Activated CD8-positive, alpha-beta memory T cell treated with anti-CD3 and anti-CD28 coated beads, Interleukin-2, amount 10 ng/mL, durations not matched to agents 7 days and 5 days (primary cell): ENCODE results near the gene BAD. TPM values are rescaled to one million over a fixed set of nuclear protein-coding genes. Genes with fewer than 3 reads are reported as not detected.

Source experiments
- ATAC-seq: fragments of 150-1000 bp; cut with Tn5 transposase; one replicate; pipeline ENCODE4 v1.10.0; 2021; ENCODE audit warnings: moderate library complexity
- CTCF ChIA-PET: fragments of 350-600 bp; sonication (Branson Sonifier 250); formaldehyde crosslinking; loops from one replicate; lab custom pipeline; 2021; ENCODE audit warnings: antibody characterized with exemption; lab: Charles Lee
- DNase-seq: peaks from one replicate; pipeline ENCODE4 v3.0.0-alpha.2; 2020
- H3K27ac Mint-ChIP-seq: one replicate; pipeline ENCODE4 v1.8.0; 2021; ENCODE audit warnings: mild to moderate bottlenecking, mixed read lengths
- H3K27me3 Mint-ChIP-seq: one replicate; pipeline ENCODE4 v1.8.0; 2021; ENCODE audit warnings: mixed read lengths
- H3K36me3 Mint-ChIP-seq: one replicate; pipeline ENCODE4 v1.8.0; 2021; ENCODE audit warnings: mild to moderate bottlenecking, mixed read lengths
- H3K4me1 Mint-ChIP-seq: one replicate; pipeline ENCODE4 v1.8.0; 2021; ENCODE audit warnings: mixed read lengths
- H3K4me3 Mint-ChIP-seq: one replicate; pipeline ENCODE4 v1.8.0; 2021; ENCODE audit warnings: mild to moderate bottlenecking, moderate library complexity, mixed read lengths
- H3K9me3 Mint-ChIP-seq: one replicate; pipeline ENCODE4 v1.8.0; 2022; ENCODE audit warnings: low read depth, mixed read lengths
- total RNA-seq, 2 experiments: library from RNA; stranded (reverse); gene quantifications; one replicate each; pipeline ENCODE4 v1.2.3, GENCODE V29; 2021

BAD gene
- total RNA-seq, 2 experiments from 2014 or later: 35.6 to 36.1 TPM

DNA sequence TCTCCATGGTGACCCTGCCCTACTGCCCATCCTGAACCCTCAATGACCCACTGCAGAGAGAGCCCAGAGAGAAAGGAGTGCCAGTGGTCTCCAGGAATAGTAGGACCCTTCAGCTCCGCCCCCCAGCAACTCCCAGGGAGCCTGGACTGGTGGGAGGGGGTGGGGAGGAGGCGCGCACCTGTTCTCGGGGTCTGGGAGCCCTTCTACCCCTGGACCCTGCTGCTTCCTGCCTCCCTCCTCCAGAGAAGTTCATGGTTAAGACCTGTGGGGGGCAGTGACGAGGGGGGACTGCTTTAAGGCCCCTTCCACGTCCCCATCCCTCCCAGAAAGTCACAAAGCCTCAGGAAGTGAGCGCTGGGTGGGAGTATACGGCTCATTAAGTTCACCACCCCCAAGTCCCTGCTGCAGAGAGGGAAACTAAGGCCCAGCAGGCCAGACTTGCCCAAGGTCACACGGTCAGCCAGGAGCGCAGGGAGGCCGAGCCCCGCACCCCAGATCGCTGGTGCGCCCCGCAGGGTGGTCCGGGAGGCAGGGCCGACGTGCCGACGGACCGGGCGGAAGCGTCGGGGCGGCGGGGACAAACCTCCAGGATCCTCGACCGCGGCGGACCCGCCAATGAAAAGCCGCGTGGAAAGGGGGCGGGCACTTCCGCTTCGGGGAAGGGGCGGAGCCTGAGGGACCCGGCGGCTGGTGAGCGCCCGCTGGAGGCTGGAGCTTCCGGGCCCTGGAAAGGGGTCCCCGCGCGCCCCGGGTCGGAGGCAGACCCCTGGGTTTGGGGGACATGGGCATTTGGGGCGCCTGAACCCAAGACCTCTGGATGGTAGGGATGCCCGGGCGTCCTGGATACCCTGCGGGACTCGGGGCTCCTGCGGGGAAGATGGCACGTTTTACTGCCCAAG lies 58.6 kb downstream of the BAD start, which contains the start of the genes NUDT22 and TRPT1:
Gene NUDT22, plus strand, starts transcription at position 667 of the 899 bp plus-strand sequence. CDS start 379 bp downstream, outside the sequence.
Gene TRPT1, minus strand, starts transcription at position 579 of the 899 bp plus-strand sequence. Its CDS starts 326 bp downstream, at position 253.
- DNase-seq (peak; percentile 96), ATAC-seq (peak; percentile 71)
- peak within 1 kb of the TSS; percentile 90 for H3K27ac Mint-ChIP-seq
- H3K27me3 Mint-ChIP-seq: no peaks in the 10 kb centered on the region
- peaks cover 6% of the 10 kb centered on the region for H3K36me3 Mint-ChIP-seq
- H3K9me3 Mint-ChIP-seq: no peaks in the 10 kb centered on the region
- H3K4me1 Mint-ChIP-seq: peaks cover 35% of the 10 kb centered on the region
- peak within 1 kb of the TSS; percentile 87 for H3K4me3 Mint-ChIP-seq
- CTCF ChIA-PET: interaction anchor here (0.8 to 3.4 kb wide), 17 partner anchors 11 to 1440 kb away, joined by 3 to 36 read pairs (median 6); partner anchors contain the start of genes CCDC88B, ESRRA, FERMT3 and FKBP2

DNA sequence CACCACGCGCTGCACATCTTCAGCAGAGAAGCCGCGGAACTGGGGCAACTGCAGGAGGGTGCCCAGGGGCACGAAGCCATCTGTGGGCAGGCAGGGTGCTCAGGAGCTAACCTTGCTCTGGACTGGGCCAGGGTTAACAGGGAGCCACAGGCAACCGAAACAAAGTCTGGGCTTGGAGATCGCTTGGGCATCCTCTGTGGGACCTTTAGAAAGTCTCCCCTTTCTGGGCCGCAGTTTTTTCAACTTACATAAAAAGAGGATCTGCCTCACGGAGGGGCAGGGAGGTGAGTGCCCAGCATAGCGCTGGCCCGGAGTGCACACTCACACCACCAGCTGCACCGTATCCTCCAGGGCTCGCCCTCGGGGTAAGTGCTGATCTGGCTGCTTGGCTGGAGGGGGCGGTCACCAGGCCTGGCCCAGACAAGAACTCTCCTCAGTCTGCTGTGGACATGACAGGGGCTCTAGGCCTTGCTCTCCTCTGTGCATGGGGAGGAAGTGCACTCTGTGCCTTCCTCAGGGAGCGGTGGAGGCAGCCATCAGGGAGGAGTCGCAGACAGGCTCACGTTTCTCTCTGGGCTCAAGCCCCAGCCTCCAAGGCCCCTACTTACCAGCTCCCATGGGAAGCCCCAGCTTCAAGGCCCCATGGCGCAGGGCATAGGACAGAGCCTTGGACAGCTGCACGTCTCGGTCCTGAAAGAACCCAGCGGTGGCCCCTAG lies 59.4 kb downstream of the BAD start:
- no peak for ATAC-seq
- H3K27me3 Mint-ChIP-seq: no peaks in the 10 kb centered on the region
- H3K9me3 Mint-ChIP-seq: no peaks in the 10 kb centered on the region
- H3K27ac Mint-ChIP-seq: peak overlapping the region; percentile 90
- H3K4me1 Mint-ChIP-seq: peaks cover 35% of the 10 kb centered on the region
- H3K4me3 Mint-ChIP-seq: peak overlapping the region; percentile 87
- no peak for DNase-seq
- CTCF ChIA-PET: interaction anchor here (1.5 to 3.4 kb wide), 5 partner anchors 17 to 78 kb away, joined by 8 to 36 read pairs (median 16); partner anchors contain the start of genes ESRRA, FERMT3 and PPP1R14B
- H3K36me3 Mint-ChIP-seq: peaks cover 8% of the 10 kb centered on the region

DNA sequence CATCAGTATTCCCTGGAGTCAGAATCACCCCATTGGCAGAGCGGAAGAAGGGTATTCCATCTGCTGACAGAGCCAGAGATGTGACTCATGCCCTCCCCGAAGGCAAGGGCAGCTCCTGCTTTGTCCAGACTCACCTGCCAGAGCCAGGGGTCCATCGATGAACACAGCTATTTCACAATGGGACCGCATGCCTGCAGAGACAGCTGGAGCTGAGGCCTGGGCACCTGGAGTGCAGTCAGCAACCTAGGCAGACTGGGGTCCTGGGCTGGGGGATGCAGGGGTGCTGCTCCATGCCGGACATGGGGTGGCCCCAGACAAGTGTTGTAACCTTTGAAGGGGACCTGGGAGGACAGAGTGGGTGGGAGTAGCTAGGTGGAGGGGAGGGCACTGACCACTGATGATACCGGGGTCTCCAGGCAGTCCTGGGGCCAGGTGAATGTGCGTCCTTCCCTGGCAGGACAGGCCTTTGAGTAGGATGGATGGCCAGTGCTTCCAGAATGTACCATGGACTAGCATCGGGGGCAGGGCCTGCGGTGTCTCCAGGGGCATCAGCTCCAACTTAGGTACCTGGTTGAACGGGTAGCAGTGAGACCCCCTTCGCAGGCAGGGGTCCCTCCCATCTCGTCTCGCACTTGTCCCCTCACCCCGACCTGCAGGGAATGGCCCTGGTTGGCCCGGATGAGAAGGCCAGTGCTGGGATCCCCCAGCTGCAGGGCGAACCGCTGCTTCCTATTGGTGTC lies 60.1 kb downstream of the BAD start:
- no peaks in the 10 kb centered on the region for H3K9me3 Mint-ChIP-seq
- peaks cover 29% of the 10 kb centered on the region for H3K4me1 Mint-ChIP-seq
- ATAC-seq (no peak), DNase-seq (no peak)
- CTCF ChIA-PET: interaction anchor here (1.2 to 3.4 kb wide), 5 partner anchors 16 to 80 kb away, joined by 3 to 36 read pairs (median 7); partner anchors contain the start of genes FERMT3 and PLCB3
- no peaks in the 10 kb centered on the region for H3K27me3 Mint-ChIP-seq
- peaks cover 9% of the 10 kb centered on the region for H3K36me3 Mint-ChIP-seq
- peak overlapping the region; percentile 90 for H3K27ac Mint-ChIP-seq
- peak overlapping the region; percentile 87 for H3K4me3 Mint-ChIP-seq

DNA sequence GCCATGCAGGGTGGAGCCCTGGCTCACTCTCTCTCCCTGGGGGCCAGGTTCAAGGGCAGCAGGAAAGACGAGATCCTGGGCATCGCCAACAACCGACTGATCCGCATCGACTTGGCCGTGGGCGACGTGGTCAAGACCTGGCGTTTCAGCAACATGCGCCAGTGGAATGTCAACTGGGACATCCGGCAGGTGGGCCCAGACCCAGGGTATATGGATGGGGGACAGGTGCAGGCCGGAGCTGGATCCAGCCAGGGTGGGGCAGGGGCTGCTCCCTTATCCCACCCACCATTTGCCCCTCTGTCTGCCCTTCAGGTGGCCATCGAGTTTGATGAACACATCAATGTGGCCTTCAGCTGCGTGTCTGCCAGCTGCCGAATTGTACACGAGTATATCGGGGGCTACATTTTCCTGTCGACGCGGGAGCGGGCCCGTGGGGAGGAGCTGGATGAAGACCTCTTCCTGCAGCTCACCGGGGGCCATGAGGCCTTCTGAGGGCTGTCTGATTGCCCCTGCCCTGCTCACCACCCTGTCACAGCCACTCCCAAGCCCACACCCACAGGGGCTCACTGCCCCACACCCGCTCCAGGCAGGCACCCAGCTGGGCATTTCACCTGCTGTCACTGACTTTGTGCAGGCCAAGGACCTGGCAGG lies 61.3 kb downstream of the BAD start:
- Mint-ChIP-seq H3K4me1 (peaks cover 22% of the 10 kb centered on the region), H3K27me3 (no peaks in the 10 kb centered on the region), H3K27ac (no peak overlapping the region), H3K36me3 (peaks cover 12% of the 10 kb centered on the region), H3K4me3 (no peak overlapping the region), H3K9me3 (no peaks in the 10 kb centered on the region)
- DNase-seq (no peak), ATAC-seq (no peak)
- CTCF ChIA-PET: interaction anchor here (0.7 to 1.8 kb wide), 5 partner anchors 17 to 81 kb away, joined by 3 to 7 read pairs (median 3); partner anchors contain the start of genes CATSPERZ, FERMT3 and PLCB3

DNA sequence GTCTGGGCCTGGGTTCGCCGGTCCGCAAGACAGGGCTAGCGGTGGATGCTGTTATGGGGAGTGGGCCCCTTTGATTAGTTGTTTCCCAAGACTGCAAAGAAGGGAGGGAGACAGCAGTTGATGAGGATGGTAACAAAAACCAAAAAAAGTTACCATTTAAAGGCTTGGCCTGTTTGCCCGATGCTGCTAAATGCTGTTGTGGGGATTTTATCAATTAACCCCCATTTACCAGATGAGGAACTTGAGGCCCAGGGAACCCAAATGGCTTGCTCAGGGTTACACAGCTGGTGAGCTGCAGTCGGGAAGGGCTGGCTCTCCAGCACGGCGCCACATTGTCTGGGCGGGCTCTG lies 61.8 kb downstream of the BAD start:
- Mint-ChIP-seq H3K27ac (no peak overlapping the region), H3K36me3 (peaks cover 14% of the 10 kb centered on the region), H3K4me3 (no peak overlapping the region), H3K9me3 (no peaks in the 10 kb centered on the region), H3K27me3 (no peaks in the 10 kb centered on the region), H3K4me1 (peaks cover 19% of the 10 kb centered on the region)
- ATAC-seq (no peak), DNase-seq (no peak)
- CTCF ChIA-PET: interaction anchor here (0.7 to 1.8 kb wide), 3 partner anchors 18 to 78 kb away, joined by 3 to 7 read pairs (median 3); partner anchors contain the start of genes CATSPERZ and PLCB3

DNA sequence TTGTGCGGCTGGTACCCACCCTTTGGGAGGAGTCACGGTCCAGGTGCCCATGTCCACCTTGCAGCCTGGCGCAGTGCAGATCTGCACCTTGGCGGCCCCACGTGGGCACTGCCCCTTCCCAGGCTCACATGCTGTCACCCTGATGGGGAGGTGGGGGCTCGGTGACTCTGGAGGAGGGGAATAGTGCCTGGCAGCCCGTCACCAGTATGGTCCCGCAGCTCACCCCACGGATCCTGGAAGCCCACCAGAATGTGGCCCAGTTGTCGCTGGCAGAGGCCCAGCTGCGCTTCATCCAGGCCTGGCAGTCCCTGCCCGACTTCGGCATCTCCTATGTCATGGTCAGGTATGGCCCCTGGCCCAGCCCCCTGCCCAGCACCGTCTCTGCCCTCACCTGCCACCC lies 63.7 kb downstream of the BAD start:
- no peak overlapping the region for H3K4me3 Mint-ChIP-seq
- H3K27me3 Mint-ChIP-seq: no peaks in the 10 kb centered on the region
- H3K9me3 Mint-ChIP-seq: no peaks in the 10 kb centered on the region
- H3K27ac Mint-ChIP-seq: no peak overlapping the region
- H3K36me3 Mint-ChIP-seq: peaks cover 19% of the 10 kb centered on the region
- no peak for ATAC-seq
- H3K4me1 Mint-ChIP-seq: peaks cover 11% of the 10 kb centered on the region
- CTCF ChIA-PET: no interaction called here
- no peak for DNase-seq

DNA sequence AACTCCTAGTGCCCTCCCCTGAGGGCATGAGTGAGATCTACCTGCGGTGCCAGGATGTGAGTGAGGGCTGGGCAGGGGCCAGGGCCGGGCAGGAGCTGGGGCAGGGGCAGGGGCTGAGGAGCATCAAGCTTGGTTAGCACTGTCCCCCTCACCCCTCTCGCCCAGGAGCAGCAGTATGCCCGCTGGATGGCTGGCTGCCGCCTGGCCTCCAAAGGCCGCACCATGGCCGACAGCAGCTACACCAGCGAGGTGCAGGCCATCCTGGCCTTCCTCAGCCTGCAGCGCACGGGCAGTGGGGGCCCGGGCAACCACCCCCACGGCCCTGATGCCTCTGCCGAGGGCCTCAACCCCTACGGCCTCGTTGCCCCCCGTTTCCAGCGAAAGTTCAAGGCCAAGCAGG lies 64.2 kb downstream of the BAD start:
- ATAC-seq (no peak), DNase-seq (no peak)
- CTCF ChIA-PET: no interaction called here
- H3K4me3 Mint-ChIP-seq: no peak overlapping the region
- peaks cover 10% of the 10 kb centered on the region for H3K4me1 Mint-ChIP-seq
- H3K9me3 Mint-ChIP-seq: no peaks in the 10 kb centered on the region
- peaks cover 19% of the 10 kb centered on the region for H3K36me3 Mint-ChIP-seq
- H3K27me3 Mint-ChIP-seq: no peaks in the 10 kb centered on the region
- H3K27ac Mint-ChIP-seq: no peak overlapping the region

Other genes with a start within 250 kb of the BAD start
- gene FLRT1, start 248.7 kb downstream of the BAD start, total RNA-seq: not detected
- 10 to 100 TPM; 10.1 to 12.3 TPM for gene MACROD1, start 118.6 kb downstream of the BAD start, total RNA-seq
- 100 to 1,000 TPM; 303 to 410 TPM for gene STIP1, start 98.5 kb downstream of the BAD start, total RNA-seq
- gene FERMT3, start 77.9 kb downstream of the BAD start, total RNA-seq: 100 to 1,000 TPM; 210 to 217 TPM
- gene TRPT1, start 58.5 kb downstream of the BAD start, total RNA-seq: 10 to 100 TPM; 33.4 to 37.1 TPM
- 10 to 100 TPM; 83.8 to 84.1 TPM for gene NUDT22, start 58.4 kb downstream of the BAD start, total RNA-seq
- gene DNAJC4, start 54.1 kb downstream of the BAD start, total RNA-seq: 10 to 100 TPM; 29.7 to 37.0 TPM
- 10 to 100 TPM; 53.4 to 54.8 TPM for gene VEGFB, start 50.1 kb downstream of the BAD start, total RNA-seq
- 10 to 100 TPM; 23.4 to 23.9 TPM for gene FKBP2, start 43.6 kb downstream of the BAD start, total RNA-seq
- gene PPP1R14B, start 37.7 kb downstream of the BAD start, total RNA-seq: 100 to 1,000 TPM; 142 to 177 TPM
- 10 to 100 TPM; 18.1 to 20.4 TPM for gene PLCB3, start 33.1 kb downstream of the BAD start, total RNA-seq
- gene GPR137, start 1.2 kb upstream of the BAD start, total RNA-seq: 10 to 100 TPM; 32.9 to 46.0 TPM
- under 1 TPM in 1 of 2 experiments, not detected in 1; 0.29 TPM for gene KCNK4, start 6.6 kb upstream of the BAD start, total RNA-seq
- not detected for gene CATSPERZ, start 15.7 kb upstream of the BAD start, total RNA-seq
- gene ESRRA, start 20.9 kb upstream of the BAD start, total RNA-seq: 10 to 100 TPM; 46.6 to 54.0 TPM
- 100 to 1,000 TPM; 134 to 153 TPM for gene TRMT112, start 32.9 kb upstream of the BAD start, total RNA-seq
- gene PRDX5, start 33.5 kb upstream of the BAD start, total RNA-seq: 100 to 1,000 TPM; 125 to 163 TPM
- 100 to 1,000 TPM; 152 to 164 TPM for gene CCDC88B, start 55.5 kb upstream of the BAD start, total RNA-seq
- 10 to 100 TPM; 31.1 to 41.9 TPM for gene RPS6KA4, start 74.5 kb upstream of the BAD start, total RNA-seq